Measurements from ENCODE around the gene SRSF10.

Gene SRSF10

DNA sequence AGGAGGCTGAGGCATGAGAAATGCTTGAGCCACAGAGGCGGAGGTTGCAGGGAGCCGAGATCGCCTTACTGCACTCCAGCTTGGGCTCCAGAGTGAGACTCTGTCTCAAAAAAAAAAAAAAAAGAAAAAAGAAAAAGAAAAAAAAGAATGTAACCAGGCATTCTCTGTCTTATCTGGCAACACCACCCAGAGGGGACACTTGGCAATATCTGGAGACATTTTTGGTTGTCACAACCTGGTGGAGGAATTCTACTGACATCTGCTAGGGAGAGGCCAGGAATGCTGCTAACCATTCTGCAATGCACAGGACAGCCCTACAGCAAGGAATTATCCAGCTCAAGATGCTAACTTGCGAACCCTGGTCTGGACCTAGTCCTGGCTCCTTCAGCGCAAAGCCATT is 64.7 kb downstream of the SRSF10 start:
- no peaks in the 10 kb centered on the region for H3K9me3 Mint-ChIP-seq
- H3K36me3 Mint-ChIP-seq (ENCODE audit: low read depth), result no peaks in the 10 kb centered on the region
- H3K4me1 Mint-ChIP-seq (ENCODE audit: low read depth), result peaks cover 21% of the 10 kb centered on the region
- no peak overlapping the region for H3K4me3 Mint-ChIP-seq
- H3K27me3 Mint-ChIP-seq (ENCODE audit: low read depth), result peaks cover 2% of the 10 kb centered on the region
- no peak overlapping the region for H3K27ac Mint-ChIP-seq

DNA sequence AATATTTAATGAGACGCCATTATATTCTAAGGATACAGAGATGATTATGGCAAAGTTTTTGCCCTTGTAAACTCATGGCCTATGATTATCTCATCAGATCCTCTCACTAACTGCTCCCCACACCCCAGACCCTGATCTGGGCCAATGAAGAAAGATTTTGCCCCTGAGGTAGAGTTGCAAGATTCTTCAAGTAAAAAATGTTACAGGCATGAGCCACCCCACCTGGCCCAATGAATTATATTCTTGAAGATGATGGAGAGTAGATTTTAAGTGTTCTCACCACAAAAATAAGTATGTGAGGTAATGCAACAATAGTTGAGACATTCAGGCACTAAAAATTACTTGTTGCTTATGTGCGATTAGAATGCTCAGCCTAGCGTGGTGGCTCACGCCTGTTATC is 65.2 kb downstream of the SRSF10 start:
- no peak overlapping the region for H3K27ac Mint-ChIP-seq
- H3K4me3 Mint-ChIP-seq, result no peak overlapping the region
- H3K27me3 Mint-ChIP-seq (ENCODE audit: low read depth), result peaks cover 2% of the 10 kb centered on the region
- no peaks in the 10 kb centered on the region for H3K9me3 Mint-ChIP-seq
- peaks cover 25% of the 10 kb centered on the region for H3K4me1 Mint-ChIP-seq (ENCODE audit: low read depth)
- H3K36me3 Mint-ChIP-seq (ENCODE audit: low read depth), result no peaks in the 10 kb centered on the region

Measured in T-helper 1 cell treated with Interleukin-12 subunit alpha and Interleukin-12 subunit beta and Interleukin-4 antibody, amounts not matched to agents 30 μg/mL and 1 μg/mL, for 36 hours (primary cell).